ENCODE measurements around the gene SPSB1. TPM values are rescaled to one million over a fixed set of nuclear protein-coding genes. Genes with fewer than 3 reads are reported as not detected.
A peak's percentile ranks its signal among the peaks of the same experiment; 100 is the strongest.

Gene SPSB1
- total and polyA plus RNA-seq, 7 experiments from 2014 or later, result 1.4 to 10.3 (median 1.9) TPM

DNA sequence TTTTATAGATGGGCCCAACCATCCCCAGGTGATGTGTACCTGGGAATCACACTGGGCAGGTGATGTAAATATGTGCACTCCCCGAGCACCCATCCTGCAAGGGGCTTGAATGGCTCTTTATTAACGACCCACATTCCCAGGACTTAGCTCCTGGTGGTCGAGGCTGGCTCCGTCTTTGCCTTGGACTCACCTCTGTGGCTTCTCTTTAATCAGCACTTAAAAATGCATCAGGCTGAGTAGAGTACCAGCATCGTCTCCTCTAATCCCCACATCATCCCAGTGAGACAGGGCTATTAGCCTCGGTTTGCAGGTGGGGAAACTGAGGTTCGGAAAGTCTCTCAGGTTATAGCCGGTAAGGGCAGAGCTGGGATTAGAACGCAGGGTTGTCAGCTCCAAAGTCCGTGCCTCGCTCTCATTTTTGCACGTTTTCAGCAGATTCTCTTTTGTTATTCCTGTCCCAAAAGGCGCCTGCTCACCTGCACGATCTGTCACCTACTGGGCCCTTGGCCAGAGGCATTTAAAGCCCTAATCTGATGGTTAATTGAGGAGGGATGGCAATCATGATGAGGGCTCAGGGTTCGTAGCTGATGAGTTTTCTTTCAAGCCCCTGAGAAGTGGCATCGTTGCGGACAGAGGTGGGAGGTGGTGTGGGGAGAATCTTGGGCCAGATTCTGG, 29.4 kb downstream of the SPSB1 start:
- H3K9me3 Mint-ChIP-seq, result no peaks in the 10 kb centered on the region
- H3K9me3 ChIP-seq (ENCODE audit: control insufficient read depth in 2 of 3, low read length in 3 of 3), result no peaks in the 10 kb centered on the region
- H3K4me3 Mint-ChIP-seq, result no peak overlapping the region
- POLR2A ChIA-PET, result no interaction called here
- no peak overlapping the region for H3K27ac Mint-ChIP-seq
- intact Hi-C loops (cut with micrococcal nuclease), result no loop called here
- H3K4me3 ChIP-seq (ENCODE audit: low read length), result no peak overlapping the region
- no peaks in the 10 kb centered on the region for H3K36me3 Mint-ChIP-seq
- no peaks in the 10 kb centered on the region for H3K36me3 ChIP-seq (ENCODE audit: control insufficient read depth in 2 of 3, insufficient read depth in 3 of 3, low read length in 3 of 3)
- H3K4me1 ChIP-seq (ENCODE audit: control insufficient read depth in 2 of 2, insufficient read depth in 2 of 2, low read length in 2 of 2), result no peaks in the 10 kb centered on the region
- DNase-seq (no peak), ATAC-seq (no peak)
- H3K4me1 Mint-ChIP-seq, result peaks cover 0 to 13% (median 10%) of the 10 kb centered on the region in 7 donors
- no peaks in the 10 kb centered on the region for H3K27me3 ChIP-seq (ENCODE audit: control insufficient read depth in 2 of 2, insufficient read depth in 2 of 2, low read length in 2 of 2)
- H3K27me3 Mint-ChIP-seq, result peaks cover 0 to 3% (median 0%) of the 10 kb centered on the region in 5 donors
- H3K27ac ChIP-seq (ENCODE audit: low read depth, low read length), result no peak overlapping the region
- CTCF ChIA-PET, result no interaction called here

DNA sequence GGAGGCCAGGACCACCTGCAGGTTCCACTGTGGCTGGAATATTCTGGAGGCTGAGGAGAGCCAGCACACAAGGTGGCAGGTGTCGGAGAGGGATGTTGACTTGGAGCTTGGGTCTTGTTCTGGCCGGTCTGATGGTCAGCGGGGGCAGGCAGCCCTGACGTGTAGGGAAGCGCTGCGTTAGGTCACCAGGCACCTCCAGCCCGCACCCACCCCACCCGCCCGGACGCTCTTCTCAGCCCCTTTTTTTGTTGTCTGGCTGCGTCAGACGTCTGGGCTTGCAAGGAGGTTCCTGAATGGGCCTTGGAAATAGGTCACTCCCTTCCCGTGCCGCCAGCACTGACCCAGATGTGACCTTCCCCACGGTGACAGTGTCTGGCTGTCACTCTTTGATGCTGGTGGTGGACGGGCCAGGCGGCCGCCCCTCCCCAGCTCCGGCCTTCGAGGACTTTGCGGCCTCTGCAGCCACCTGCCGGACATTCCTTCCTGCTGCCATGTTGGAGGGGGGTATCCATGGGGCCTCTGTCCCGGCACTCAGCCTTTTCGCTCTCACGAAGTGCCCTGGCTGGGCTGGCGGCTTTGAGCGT, 30.1 kb downstream of the SPSB1 start:
- ChIA-PET POLR2A (no interaction called here), CTCF (no interaction called here)
- peaks cover 0 to 3% (median 0%) of the 10 kb centered on the region in 5 donors for H3K27me3 Mint-ChIP-seq
- no peak overlapping the region for H3K27ac Mint-ChIP-seq
- intact Hi-C loops (cut with micrococcal nuclease), result no loop called here
- no peak overlapping the region for H3K27ac ChIP-seq (ENCODE audit: low read depth, low read length)
- no peaks in the 10 kb centered on the region for H3K36me3 Mint-ChIP-seq
- H3K36me3 ChIP-seq (ENCODE audit: control insufficient read depth in 2 of 3, insufficient read depth in 3 of 3, low read length in 3 of 3), result no peaks in the 10 kb centered on the region
- H3K4me3 Mint-ChIP-seq, result no peak overlapping the region
- H3K4me3 ChIP-seq (ENCODE audit: low read length), result no peak overlapping the region
- ATAC-seq, result no peak
- H3K9me3 Mint-ChIP-seq, result no peaks in the 10 kb centered on the region
- DNase-seq, result no peak
- peaks cover 0 to 10% (median 6%) of the 10 kb centered on the region in 7 donors for H3K4me1 Mint-ChIP-seq
- no peaks in the 10 kb centered on the region for H3K27me3 ChIP-seq (ENCODE audit: control insufficient read depth in 2 of 2, insufficient read depth in 2 of 2, low read length in 2 of 2)
- H3K4me1 ChIP-seq (ENCODE audit: control insufficient read depth in 2 of 2, insufficient read depth in 2 of 2, low read length in 2 of 2), result no peaks in the 10 kb centered on the region
- no peaks in the 10 kb centered on the region for H3K9me3 ChIP-seq (ENCODE audit: control insufficient read depth in 2 of 3, low read length in 3 of 3)

- Mint-ChIP-seq H3K4me1 (peaks cover 0 to 7% (median 0%) of the 10 kb centered on the region in 7 donors), H3K27ac (peak overlapping the region in 1 of 9 donors; percentile 46), H3K36me3 (no peaks in the 10 kb centered on the region), H3K9me3 (no peaks in the 10 kb centered on the region), H3K4me3 (no peak overlapping the region), H3K27me3 (no peaks in the 10 kb centered on the region)
- no peaks in the 10 kb centered on the region for H3K4me1 ChIP-seq (ENCODE audit: control insufficient read depth in 2 of 2, insufficient read depth in 2 of 2, low read length in 2 of 2)
- no peaks in the 10 kb centered on the region for H3K36me3 ChIP-seq (ENCODE audit: control insufficient read depth in 2 of 3, insufficient read depth in 3 of 3, low read length in 3 of 3)
- H3K9me3 ChIP-seq (ENCODE audit: control insufficient read depth in 2 of 3, low read length in 3 of 3), result no peaks in the 10 kb centered on the region
- DNase-seq (no peak), ATAC-seq (no peak)
- CTCF ChIA-PET, result no interaction called here
- H3K27me3 ChIP-seq (ENCODE audit: control insufficient read depth in 2 of 2, insufficient read depth in 2 of 2, low read length in 2 of 2), result no peaks in the 10 kb centered on the region
- no peak overlapping the region for H3K4me3 ChIP-seq (ENCODE audit: low read length)
- H3K27ac ChIP-seq (ENCODE audit: low read depth, low read length), result no peak overlapping the region
- POLR2A ChIA-PET, result no interaction called here
- intact Hi-C loops (cut with micrococcal nuclease), result no loop called here
These were observed 31.8 kb downstream of the SPSB1 start for GRCh38 chr1:9324246-9325096.

DNA sequence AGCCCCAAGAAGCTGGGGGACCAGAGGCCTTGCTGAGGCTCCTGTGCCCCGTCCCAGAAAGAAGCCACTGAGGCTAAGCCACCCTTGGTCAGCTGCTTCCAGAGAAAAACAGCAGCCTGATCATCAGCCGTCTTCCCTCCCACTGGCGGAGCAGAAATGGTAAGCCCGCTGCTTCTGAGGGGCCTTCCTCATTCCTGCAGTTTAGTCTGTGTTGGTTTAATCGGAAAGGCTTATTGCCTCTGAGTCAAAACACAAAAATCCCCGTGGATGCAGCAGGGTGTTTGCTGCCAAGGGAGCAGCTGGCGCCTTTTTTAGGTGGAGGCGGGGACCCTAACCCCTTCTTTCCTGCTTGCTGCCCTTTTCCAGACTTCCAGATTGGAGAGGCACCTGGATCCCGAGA, 33.9 kb downstream of the SPSB1 start:
- ChIA-PET POLR2A (no interaction called here), CTCF (no interaction called here)
- no peaks in the 10 kb centered on the region for H3K9me3 Mint-ChIP-seq
- intact Hi-C loops (cut with micrococcal nuclease), result no loop called here
- Histone ChIP-seq H3K4me3 (ENCODE audit: low read length) (no peak overlapping the region), H3K9me3 (ENCODE audit: control insufficient read depth in 2 of 3, low read length in 3 of 3) (no peaks in the 10 kb centered on the region), H3K4me1 (ENCODE audit: control insufficient read depth in 2 of 2, insufficient read depth in 2 of 2, low read length in 2 of 2) (no peaks in the 10 kb centered on the region), H3K27me3 (ENCODE audit: control insufficient read depth in 2 of 2, insufficient read depth in 2 of 2, low read length in 2 of 2) (no peaks in the 10 kb centered on the region), H3K27ac (ENCODE audit: low read depth, low read length) (no peak overlapping the region), H3K36me3 (ENCODE audit: control insufficient read depth in 2 of 3, insufficient read depth in 3 of 3, low read length in 3 of 3) (no peaks in the 10 kb centered on the region)
- H3K4me1 Mint-ChIP-seq, result peaks cover 0 to 5% (median 2%) of the 10 kb centered on the region in 7 donors
- peaks cover 0 to 4% (median 0%) of the 10 kb centered on the region in 5 donors for H3K36me3 Mint-ChIP-seq
- H3K4me3 Mint-ChIP-seq, result no peak overlapping the region
- no peak overlapping the region for H3K27ac Mint-ChIP-seq
- DNase-seq (no peak), ATAC-seq (no peak)
- no peaks in the 10 kb centered on the region for H3K27me3 Mint-ChIP-seq

GRCh38 chr1:9328201-9328600, 35.5 kb downstream of the SPSB1 start:
- no peaks in the 10 kb centered on the region for H3K27me3 Mint-ChIP-seq
- no peak overlapping the region for H3K27ac ChIP-seq (ENCODE audit: low read depth, low read length)
- intact Hi-C loops (cut with micrococcal nuclease), result no loop called here
- H3K4me3 ChIP-seq (ENCODE audit: low read length), result no peak overlapping the region
- H3K27me3 ChIP-seq (ENCODE audit: control insufficient read depth in 2 of 2, insufficient read depth in 2 of 2, low read length in 2 of 2), result no peaks in the 10 kb centered on the region
- H3K9me3 ChIP-seq (ENCODE audit: control insufficient read depth in 2 of 3, low read length in 3 of 3), result no peaks in the 10 kb centered on the region
- ChIA-PET CTCF (interaction anchor here (0.6 kb wide), 1 partner anchor 71 kb away, joined by 4 read pairs; no protein-coding TSS in a partner anchor), POLR2A (no interaction called here)
- no peaks in the 10 kb centered on the region for H3K9me3 Mint-ChIP-seq
- ATAC-seq (no peak), DNase-seq (no peak)
- H3K36me3 Mint-ChIP-seq, result peaks cover 0 to 4% (median 0%) of the 10 kb centered on the region in 5 donors
- H3K36me3 ChIP-seq (ENCODE audit: control insufficient read depth in 2 of 3, insufficient read depth in 3 of 3, low read length in 3 of 3), result no peaks in the 10 kb centered on the region
- no peaks in the 10 kb centered on the region for H3K4me1 ChIP-seq (ENCODE audit: control insufficient read depth in 2 of 2, insufficient read depth in 2 of 2, low read length in 2 of 2)
- no peak overlapping the region for H3K4me3 Mint-ChIP-seq
- H3K27ac Mint-ChIP-seq, result peak overlapping the region in 1 of 9 donors; percentile 65
- peaks cover 10 to 18% (median 13%) of the 10 kb centered on the region in 7 donors for H3K4me1 Mint-ChIP-seq

- Mint-ChIP-seq H3K9me3 (no peaks in the 10 kb centered on the region), H3K27ac (no peak overlapping the region)
These were observed 36.0 kb downstream of the SPSB1 start for GRCh38 chr1:9328715-9329114.

More at GRCh38 chr1:9328715-9329114, 36.0 kb downstream of the SPSB1 start:
- Mint-ChIP-seq H3K4me3 (no peak overlapping the region), H3K4me1 (peaks cover 10 to 19% (median 13%) of the 10 kb centered on the region in 7 donors), H3K36me3 (peaks cover 0 to 4% (median 0%) of the 10 kb centered on the region in 5 donors), H3K27me3 (no peaks in the 10 kb centered on the region)
- Histone ChIP-seq H3K36me3 (ENCODE audit: control insufficient read depth in 2 of 3, insufficient read depth in 3 of 3, low read length in 3 of 3) (no peaks in the 10 kb centered on the region), H3K27ac (ENCODE audit: low read depth, low read length) (no peak overlapping the region), H3K4me3 (ENCODE audit: low read length) (no peak overlapping the region), H3K4me1 (ENCODE audit: control insufficient read depth in 2 of 2, insufficient read depth in 2 of 2, low read length in 2 of 2) (no peaks in the 10 kb centered on the region), H3K9me3 (ENCODE audit: control insufficient read depth in 2 of 3, low read length in 3 of 3) (no peaks in the 10 kb centered on the region), H3K27me3 (ENCODE audit: control insufficient read depth in 2 of 2, insufficient read depth in 2 of 2, low read length in 2 of 2) (no peaks in the 10 kb centered on the region)
- intact Hi-C loops (cut with micrococcal nuclease), result no loop called here
- ATAC-seq, result no peak
- CTCF ChIA-PET, result no interaction called here
- POLR2A ChIA-PET, result no interaction called here
- no peak for DNase-seq
